ENCODE results near the gene SEM1.
"Not testable (repeated sequence)": the region's sequence is repeated elsewhere in the genome, so short reads cannot be mapped to it uniquely, and the experiment has no call there.

DNA sequence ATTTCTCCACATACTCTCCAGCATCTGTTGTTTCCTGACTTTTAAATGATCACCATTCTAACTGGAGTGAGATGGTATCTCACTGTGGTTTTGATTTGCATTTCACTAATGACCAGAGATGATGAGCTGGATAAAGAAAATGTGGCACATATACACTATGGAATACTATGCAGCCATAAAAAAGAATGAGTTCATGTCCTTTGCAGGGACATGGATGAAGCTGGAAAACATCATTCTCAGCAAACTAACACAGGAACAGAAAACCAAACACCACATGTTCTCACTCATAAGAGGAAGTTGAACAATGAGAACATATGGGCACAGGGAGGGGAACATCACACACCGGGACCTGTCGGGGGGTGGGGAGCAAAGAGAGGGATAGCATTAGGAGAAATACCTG, 13.3 kb upstream of the SEM1 start:
- TF ChIP-seq POLR2A, TAF1 (IDR thresholded peaks at IDR 0.05; ENCODE audit: low read depth, low read length): not testable (repeated sequence)
